ENCODE measurements around the gene MDFI. TPM values are rescaled to one million over a fixed set of nuclear protein-coding genes. Genes with fewer than 3 reads are reported as not detected.

The MDFI gene
- total and polyA plus RNA-seq, 4 donors = 0.24 to 2.8 (median 0.50) TPM; not detected in 1

GRCh38 chr6:41596807-41597206, 41.5 kb upstream of the MDFI start (continued):
- TF ChIP-seq, protein P1, sequence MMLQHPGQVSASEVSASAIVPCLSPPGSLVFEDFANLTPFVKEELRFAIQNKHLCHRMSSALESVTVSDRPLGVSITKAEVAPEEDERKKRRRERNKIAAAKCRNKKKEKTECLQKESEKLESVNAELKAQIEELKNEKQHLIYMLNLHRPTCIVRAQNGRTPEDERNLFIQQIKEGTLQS (IDR thresholded peaks at IDR 0.05) = no peak

DNA sequence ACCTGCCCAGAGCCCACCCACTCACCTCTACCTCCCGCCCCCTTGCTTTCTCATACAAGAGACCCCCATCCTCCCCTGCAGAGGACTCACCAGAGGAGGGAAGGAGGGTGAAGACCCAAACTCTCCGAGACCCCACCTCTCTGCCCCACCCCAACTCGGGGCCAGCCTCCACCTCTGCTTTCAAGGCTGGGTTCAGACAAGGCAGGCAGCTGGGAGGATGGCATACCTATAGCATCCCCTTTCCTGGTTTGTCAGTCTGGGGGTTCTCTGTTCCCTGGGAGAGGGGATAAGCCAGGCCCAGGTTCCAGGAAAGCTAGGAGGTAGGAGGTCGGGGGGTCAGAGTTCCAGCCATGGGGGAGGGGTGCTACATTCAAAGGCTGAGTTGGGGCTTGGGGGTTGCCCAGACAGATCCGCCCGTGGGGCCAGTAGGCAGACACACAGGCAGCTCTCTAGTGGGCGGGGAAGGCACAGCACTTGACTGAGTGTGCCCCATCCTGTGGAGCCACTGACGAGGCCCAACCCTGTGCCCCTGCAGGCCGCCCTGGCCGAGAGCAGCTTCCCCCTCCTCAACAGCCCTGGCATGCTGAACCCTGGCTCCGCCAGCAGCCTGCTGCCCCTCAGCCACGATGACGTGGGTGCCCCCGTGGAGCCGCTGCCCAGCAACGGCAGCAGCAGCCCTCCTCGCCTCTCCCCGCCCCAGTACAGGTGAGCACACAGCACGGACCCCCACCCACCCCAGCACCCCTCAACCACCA, 40.8 kb upstream of the MDFI start:
- WGBS = 93% methylated on average over 19 of the region's 19 CpGs
- no peaks in the 10 kb centered on the region for H3K27me3 ChIP-seq (ENCODE audit: control insufficient read depth in 4 of 4, insufficient read depth in 4 of 4, low read length in 3 of 4)
- no peaks in the 10 kb centered on the region for H3K9me3 ChIP-seq (ENCODE audit: control insufficient read depth in 4 of 4, low read length in 3 of 4)
- DNase-seq (ENCODE audit: low spot score) = no peak
- H3K4me1 ChIP-seq (ENCODE audit: control insufficient read depth in 4 of 4, insufficient read depth in 4 of 4, low read length in 3 of 4) = no peaks in the 10 kb centered on the region
- H3K4me3 ChIP-seq (ENCODE audit: low read depth in 1 of 3, low read length in 3 of 3) = no peak overlapping the region
- TF ChIP-seq MAX (IDR thresholded peaks at IDR 0.05) (no peak), JUND (IDR thresholded peaks at IDR 0.05) (no peak), FOXA2 (IDR thresholded peaks at IDR 0.05) (no peak), HNF4A (conservative IDR thresholded peaks at IDR 0.05) (no peak), EGR1 (IDR thresholded peaks at IDR 0.05; ENCODE audit: low read depth in 2 of 2) (no peak), NR2F2 (IDR thresholded peaks at IDR 0.05) (no peak), RXRA (IDR thresholded peaks at IDR 0.05) (no peak)
- TF ChIP-seq, protein P2, sequence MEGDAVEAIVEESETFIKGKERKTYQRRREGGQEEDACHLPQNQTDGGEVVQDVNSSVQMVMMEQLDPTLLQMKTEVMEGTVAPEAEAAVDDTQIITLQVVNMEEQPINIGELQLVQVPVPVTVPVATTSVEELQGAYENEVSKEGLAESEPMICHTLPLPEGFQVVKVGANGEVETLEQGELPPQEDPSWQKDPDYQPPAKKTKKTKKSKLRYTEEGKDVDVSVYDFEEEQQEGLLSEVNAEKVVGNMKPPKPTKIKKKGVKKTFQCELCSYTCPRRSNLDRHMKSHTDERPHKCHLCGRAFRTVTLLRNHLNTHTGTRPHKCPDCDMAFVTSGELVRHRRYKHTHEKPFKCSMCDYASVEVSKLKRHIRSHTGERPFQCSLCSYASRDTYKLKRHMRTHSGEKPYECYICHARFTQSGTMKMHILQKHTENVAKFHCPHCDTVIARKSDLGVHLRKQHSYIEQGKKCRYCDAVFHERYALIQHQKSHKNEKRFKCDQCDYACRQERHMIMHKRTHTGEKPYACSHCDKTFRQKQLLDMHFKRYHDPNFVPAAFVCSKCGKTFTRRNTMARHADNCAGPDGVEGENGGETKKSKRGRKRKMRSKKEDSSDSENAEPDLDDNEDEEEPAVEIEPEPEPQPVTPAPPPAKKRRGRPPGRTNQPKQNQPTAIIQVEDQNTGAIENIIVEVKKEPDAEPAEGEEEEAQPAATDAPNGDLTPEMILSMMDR (IDR thresholded peaks at IDR 0.05; ENCODE audit: low read depth, low read length, missing input control) = no peak
- TF ChIP-seq, protein P1 (IDR thresholded peaks at IDR 0.05) = no peak
- H3K9ac ChIP-seq (ENCODE audit: low read depth in 1 of 2, low read length in 2 of 2) = no peak overlapping the region
- H3K36me3 ChIP-seq (ENCODE audit: control insufficient read depth in 4 of 4, insufficient read depth in 3 of 4, low read depth in 1 of 4, low read length in 3 of 4) = peaks cover 8 to 24% (median 12%) of the 10 kb centered on the region in 4 donors
- no peak overlapping the region for H3K27ac ChIP-seq (ENCODE audit: low read depth in 1 of 2, low read length in 2 of 2)

DNA sequence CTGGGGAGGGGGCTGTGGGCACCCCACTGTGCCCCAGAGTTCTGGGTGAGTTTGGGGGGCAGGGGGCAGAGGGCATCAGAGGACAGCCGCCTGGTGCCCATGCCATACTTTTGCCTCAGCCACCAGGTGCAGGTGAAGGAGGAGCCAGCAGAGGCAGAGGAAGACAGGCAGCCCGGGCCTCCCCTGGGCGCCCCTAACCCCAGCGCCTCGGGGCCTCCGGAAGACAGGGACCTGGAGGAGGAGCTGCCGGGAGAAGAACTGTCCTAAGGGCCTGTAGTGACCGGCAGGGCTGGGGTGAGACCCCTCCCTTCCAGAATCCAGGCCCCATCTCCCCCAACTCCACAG, 39.6 kb upstream of the MDFI start:
- Histone ChIP-seq H3K36me3 (ENCODE audit: control insufficient read depth in 4 of 4, insufficient read depth in 3 of 4, low read depth in 1 of 4, low read length in 3 of 4) (peaks cover 8 to 24% (median 12%) of the 10 kb centered on the region in 4 donors), H3K4me1 (ENCODE audit: control insufficient read depth in 4 of 4, insufficient read depth in 4 of 4, low read length in 3 of 4) (peaks cover 0 to 5% (median 4%) of the 10 kb centered on the region in 4 donors)
- DNase-seq (ENCODE audit: low spot score) = no peak

GRCh38 chr6:41599015-41599851, 39.0 kb upstream of the MDFI start:
- no peak overlapping the region for H3K4me3 ChIP-seq (ENCODE audit: low read depth in 1 of 3, low read length in 3 of 3)
- no peak overlapping the region for H3K27ac ChIP-seq (ENCODE audit: low read depth in 1 of 2, low read length in 2 of 2)
- peaks cover 8 to 21% (median 12%) of the 10 kb centered on the region in 4 donors for H3K36me3 ChIP-seq (ENCODE audit: control insufficient read depth in 4 of 4, insufficient read depth in 3 of 4, low read depth in 1 of 4, low read length in 3 of 4)
- no peaks in the 10 kb centered on the region for H3K27me3 ChIP-seq (ENCODE audit: control insufficient read depth in 4 of 4, insufficient read depth in 4 of 4, low read length in 3 of 4)
- H3K9me3 ChIP-seq (ENCODE audit: control insufficient read depth in 4 of 4, low read length in 3 of 4) = no peaks in the 10 kb centered on the region
- peaks cover 0 to 5% (median 4%) of the 10 kb centered on the region in 4 donors for H3K4me1 ChIP-seq (ENCODE audit: control insufficient read depth in 4 of 4, insufficient read depth in 4 of 4, low read length in 3 of 4)
- H3K9ac ChIP-seq (ENCODE audit: low read depth in 1 of 2, low read length in 2 of 2) = no peak overlapping the region
- WGBS = 85% methylated on average over 21 of the region's 21 CpGs
- no peak for DNase-seq (ENCODE audit: low spot score)
- no peak for TF ChIP-seq REST (IDR thresholded peaks at IDR 0.05)
- no peak for TF ChIP-seq FOXA2 (IDR thresholded peaks at IDR 0.05)
- TF ChIP-seq HNF4G (IDR thresholded peaks at IDR 0.05) = no peak
- TF ChIP-seq EGR1 (IDR thresholded peaks at IDR 0.05; ENCODE audit: low read depth in 2 of 2) = no peak
- no peak for TF ChIP-seq ZBTB33 (IDR thresholded peaks at IDR 0.05)
- no peak for TF ChIP-seq RAD21 (IDR thresholded peaks at IDR 0.05)
- TF ChIP-seq SP1 (IDR thresholded peaks at IDR 0.05) = no peak
- no peak for TF ChIP-seq TAF1 (conservative IDR thresholded peaks at IDR 0.05)

More for the DNA sequence above, 39.6 kb upstream of the MDFI start:
- H3K9me3 ChIP-seq (ENCODE audit: control insufficient read depth in 4 of 4, low read length in 3 of 4) = no peaks in the 10 kb centered on the region
- H3K27me3 ChIP-seq (ENCODE audit: control insufficient read depth in 4 of 4, insufficient read depth in 4 of 4, low read length in 3 of 4) = no peaks in the 10 kb centered on the region
- no peak overlapping the region for H3K4me3 ChIP-seq (ENCODE audit: low read depth in 1 of 3, low read length in 3 of 3)
- TF ChIP-seq RXRA (IDR thresholded peaks at IDR 0.05) = no peak
- no peak for TF ChIP-seq YY1 (IDR thresholded peaks at IDR 0.05)
- TF ChIP-seq GABPA (IDR thresholded peaks at IDR 0.05 in 1 of 2, conservative IDR thresholded peaks at IDR 0.05 in 1 of 2) = no peak
- 94% methylated on average over 8 of the region's 8 CpGs for WGBS
- H3K27ac ChIP-seq (ENCODE audit: low read depth in 1 of 2, low read length in 2 of 2) = no peak overlapping the region
- no peak overlapping the region for H3K9ac ChIP-seq (ENCODE audit: low read depth in 1 of 2, low read length in 2 of 2)

All from liver (tissue), 9 donors.